Transverse colon (tissue), 4 donors: ENCODE results near the gene PYM1.

Source experiments
- EP300 ChIP-seq: sonication (generic); formaldehyde crosslinking; IDR thresholded peaks from one replicate; pipeline ENCODE4 v1.6.1; 2017; ENCODE audit warnings: antibody characterized with exemption, low read depth
- POLR2A ChIP-seq: fragments of 450-650 bp; IDR thresholded peaks from one replicate; pipeline ENCODE4 v1.6.1; 2016; ENCODE audit warnings: antibody characterized with exemption, mild to moderate bottlenecking, moderate library complexity
- POLR2AphosphoS5 ChIP-seq, 3 donors: sonication (generic); formaldehyde crosslinking; IDR thresholded peaks; one replicate each; pipeline ENCODE4 v1.6.1; 2016; ENCODE audit warnings: antibody characterized with exemption in 3 of 3
- TF ChIP-seq, protein P1 (sequence below), 5 experiments: fragments of 200-600 bp in 3 of 5; fragments of 450-650 bp in 2 of 5; sonication (generic) in 3 of 5; IDR thresholded peaks; 1 replicate in 2 of 5; 2 replicates in 3 of 5; pipeline ENCODE4 v1.5.1; 2016 to 2017; ENCODE audit warnings: antibody characterized with exemption in 5 of 5, inconsistent platforms in 3 of 5, mild to moderate bottlenecking in 2 of 5, moderate library complexity in 1 of 5

DNA sequence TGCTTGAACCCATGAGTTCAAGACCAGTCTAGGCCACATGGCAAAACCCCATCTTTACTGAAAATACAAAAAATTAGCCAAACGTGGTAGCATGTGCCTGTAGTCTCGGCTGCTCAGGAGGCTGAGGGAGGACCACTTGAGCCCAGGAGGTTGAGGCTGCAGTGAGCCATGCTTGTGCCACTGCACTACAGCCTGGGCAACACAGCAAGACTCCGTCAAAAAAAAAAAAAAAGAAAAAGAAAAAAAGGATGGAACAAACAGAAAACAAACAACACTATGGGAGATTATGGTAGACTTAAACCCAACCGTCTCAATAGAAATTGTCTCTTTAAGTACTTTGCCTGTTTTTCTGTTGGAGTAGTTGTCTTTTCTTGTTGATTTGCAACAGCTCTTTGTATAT, 36.4 kb downstream of the PYM1 start:
- no peak for TF ChIP-seq POLR2A
- TF ChIP-seq, protein P1, sequence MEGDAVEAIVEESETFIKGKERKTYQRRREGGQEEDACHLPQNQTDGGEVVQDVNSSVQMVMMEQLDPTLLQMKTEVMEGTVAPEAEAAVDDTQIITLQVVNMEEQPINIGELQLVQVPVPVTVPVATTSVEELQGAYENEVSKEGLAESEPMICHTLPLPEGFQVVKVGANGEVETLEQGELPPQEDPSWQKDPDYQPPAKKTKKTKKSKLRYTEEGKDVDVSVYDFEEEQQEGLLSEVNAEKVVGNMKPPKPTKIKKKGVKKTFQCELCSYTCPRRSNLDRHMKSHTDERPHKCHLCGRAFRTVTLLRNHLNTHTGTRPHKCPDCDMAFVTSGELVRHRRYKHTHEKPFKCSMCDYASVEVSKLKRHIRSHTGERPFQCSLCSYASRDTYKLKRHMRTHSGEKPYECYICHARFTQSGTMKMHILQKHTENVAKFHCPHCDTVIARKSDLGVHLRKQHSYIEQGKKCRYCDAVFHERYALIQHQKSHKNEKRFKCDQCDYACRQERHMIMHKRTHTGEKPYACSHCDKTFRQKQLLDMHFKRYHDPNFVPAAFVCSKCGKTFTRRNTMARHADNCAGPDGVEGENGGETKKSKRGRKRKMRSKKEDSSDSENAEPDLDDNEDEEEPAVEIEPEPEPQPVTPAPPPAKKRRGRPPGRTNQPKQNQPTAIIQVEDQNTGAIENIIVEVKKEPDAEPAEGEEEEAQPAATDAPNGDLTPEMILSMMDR (IDR thresholded peaks at IDR 0.05), result no peak
- no peak for TF ChIP-seq EP300
- no peak for TF ChIP-seq POLR2AphosphoS5 (IDR thresholded peaks at IDR 0.05)
